ENCODE data around the gene UCP1. TPM values are rescaled to one million over a fixed set of nuclear protein-coding genes. Genes with fewer than 3 reads are reported as not detected.
"Not testable (repeated sequence)": the region's sequence is repeated elsewhere in the genome, so short reads cannot be mapped to it uniquely, and the experiment has no call there.

Gene UCP1
- total and polyA plus RNA-seq, 12 donors: 0.20 to 4.3 (median 0.30) TPM; not detected in 7

GRCh38 chr4:140523857-140524742 lies 44.7 kb downstream of the UCP1 start, which contains the start of gene ELMOD2:
TSS of gene ELMOD2 (plus strand) at chr4:140524168. CDS start at chr4:140525429, 1,261 bp downstream.
- H3K4me3 ChIP-seq: peak within 1 kb of the TSS; percentile 66 to 98 (median 86)
- 0 to 1% methylated on average over 77 of the region's 77 CpGs for WGBS, 2 donors
- DNase-seq (peak; percentile 99), ATAC-seq (peak; percentile 100)
- peaks cover 0 to 40% (median 18%) of the 10 kb centered on the region in 9 donors for H3K4me1 ChIP-seq
- peaks cover 0 to 6% (median 0%) of the 10 kb centered on the region in 11 donors for H3K9me3 ChIP-seq
- H3K27me3 ChIP-seq: no peaks in the 10 kb centered on the region
- TF ChIP-seq CTCF (IDR thresholded peaks at IDR 0.05): peak; percentile 82 to 99 (median 94)
- intact Hi-C loops (cut with DNase I): loop anchor here in 7 of 10 donors (2.0 to 10.0 kb wide), 12 partner anchors 81 to 331 kb away; partner anchors contain the start of genes CLGN (in 3 of the 7), SCOC (in 3 of the 7) and TBC1D9 (in 2 of the 7)
- peaks cover 0 to 21% (median 10%) of the 10 kb centered on the region in 9 donors for H3K36me3 ChIP-seq
- H3K27ac ChIP-seq: peak within 1 kb of the TSS; percentile 38 to 94 (median 87)

GRCh38 chr4:140523370-140523856 lies 45.3 kb downstream of the UCP1 start:
- peak overlapping the region in 7 of 10 donors; percentile 43 to 94 (median 87) for H3K27ac ChIP-seq

GRCh38 chr4:140515423-140515822 lies 53.3 kb downstream of the UCP1 start:
- no peak overlapping the region for H3K27ac ChIP-seq
- intact Hi-C loops (cut with DNase I): no loop called here
- no peak overlapping the region for H3K4me3 ChIP-seq
- no peak for TF ChIP-seq CTCF (IDR thresholded peaks at IDR 0.05)
- DNase-seq (no peak), ATAC-seq (no peak)
- 42 to 43% methylated on average over 1 of the region's 1 CpG for WGBS, 2 donors
- H3K4me1 ChIP-seq: no peaks in the 10 kb centered on the region
- peaks cover 0 to 3% (median 0%) of the 10 kb centered on the region in 11 donors for H3K9me3 ChIP-seq
- H3K27me3 ChIP-seq: no peaks in the 10 kb centered on the region
- no peaks in the 10 kb centered on the region for H3K36me3 ChIP-seq

More at GRCh38 chr4:140523370-140523856, 45.3 kb downstream of the UCP1 start:
- Histone ChIP-seq H3K36me3 (peaks cover 0 to 15% (median 10%) of the 10 kb centered on the region in 9 donors), H3K4me3 (peak overlapping the region in 9 of 10 donors; percentile 66 to 98 (median 84)), H3K9me3 (peaks cover 0 to 6% (median 0%) of the 10 kb centered on the region in 11 donors), H3K27me3 (no peaks in the 10 kb centered on the region), H3K4me1 (peaks cover 0 to 35% (median 14%) of the 10 kb centered on the region in 9 donors)
- intact Hi-C loops (cut with DNase I): loop anchor here in 7 of 10 donors (2.0 to 10.0 kb wide), 11 partner anchors 81 to 331 kb away; partner anchors contain the start of genes CLGN (in 3 of the 7), SCOC (in 3 of the 7) and TBC1D9 (in 2 of the 7)
- 14 to 15% methylated on average over 8 of the region's 8 CpGs for WGBS, 2 donors
- TF ChIP-seq CTCF (IDR thresholded peaks at IDR 0.05): no peak
- DNase-seq: no peak
- ATAC-seq: peak in 4 of 8 donors; percentile 1 to 22 (median 6)

GRCh38 chr4:140513765-140514164 lies 55.0 kb downstream of the UCP1 start:
- H3K27ac ChIP-seq; H3K36me3 ChIP-seq; H3K4me3 ChIP-seq; H3K4me1 ChIP-seq; H3K9me3 ChIP-seq; ATAC-seq; intact Hi-C loops (cut with DNase I); DNase-seq; H3K27me3 ChIP-seq: not testable (repeated sequence)
- WGBS, 2 donors: 96 to 97% methylated on average over 5 of the region's 5 CpGs

Other genes starting within 250 kb of the UCP1 start
- gene SCOC, start 195.3 kb downstream of the UCP1 start, total RNA-seq: 10 to 100 TPM; 61.8 to 76.8 (median 67.0) TPM
- gene SCOC, start 195.3 kb downstream of the UCP1 start, polyA plus RNA-seq: 10 to 100 TPM; 41.0 to 55.8 TPM
- gene CLGN, start 141.3 kb downstream of the UCP1 start, total RNA-seq: 100 to 1,000 TPM in 1 of 10 donors, 10 to 100 TPM in 9; 51.3 to 125 (median 71.6) TPM
- 10 to 100 TPM; 21.6 to 47.4 TPM for gene CLGN, start 141.3 kb downstream of the UCP1 start, polyA plus RNA-seq
- gene MGAT4D, start 70.7 kb downstream of the UCP1 start, total RNA-seq: not detected
- gene MGAT4D, start 70.7 kb downstream of the UCP1 start, polyA plus RNA-seq: not detected
- gene ELMOD2, start 44.8 kb downstream of the UCP1 start, total RNA-seq: 10 to 100 TPM; 14.3 to 20.3 (median 17.4) TPM
- gene ELMOD2, start 44.8 kb downstream of the UCP1 start, polyA plus RNA-seq: 10 to 100 TPM in 1 of 2 donors, 1 to 10 TPM in 1; 6.3 to 16.8 TPM
- 10 to 100 TPM in 9 of 10 donors, 1 to 10 TPM in 1; 9.9 to 20.3 (median 14.6) TPM for gene TBC1D9, start 187.4 kb upstream of the UCP1 start, total RNA-seq
- 1 to 10 TPM; 4.4 to 8.3 TPM for gene TBC1D9, start 187.4 kb upstream of the UCP1 start, polyA plus RNA-seq

Data from heart right ventricle (tissue), 16 donors.